A549 (cell line): ENCODE measurements around the gene RNF34. TPM values are rescaled to one million over a fixed set of nuclear protein-coding genes. Genes with fewer than 3 reads are reported as not detected.

Source experiments
- ATAC-seq, 2 experiments: fragments of 200-7000 bp in 1 of 2; fragments of >200 bp in 1 of 2; cut with Nextera tagmentation in 1 of 2; cut with Tn5 transposase in 1 of 2; 3 replicates each; pipeline versions ENCODE4 v1.8.0 to v1.9.1; 2018 to 2020; ENCODE audit warnings: mild to moderate bottlenecking in 1 of 2, moderate library complexity in 1 of 2
- CTCF ChIA-PET: fragments of 300-600 bp; sonication (Branson Sonifier 250); formaldehyde crosslinking; extraction: SDS; loops from one replicate; lab custom pipeline; 2021; ENCODE audit warnings: antibody characterized with exemption, inconsistent platforms; lab: Yijun Ruan, JAX
- POLR2A ChIA-PET: fragments of 350-600 bp; formaldehyde crosslinking; extraction: SDS; loops from one replicate; lab custom pipeline; 2021; ENCODE audit warnings: antibody characterized with exemption, inconsistent platforms; lab: Yijun Ruan, JAX
- DNase-seq, 2 experiments: peaks; one replicate each; pipeline versions ENCODE4 v3.0.0 to v3.0.0-alpha.2; 2011 to 2016; ENCODE audit warnings: low read depth in 1 of 2, low spot score in 1 of 2
- FAIRE-seq: peaks from 2 replicates; lab custom pipeline; 2011; peaks lifted over from hg19 to GRCh38; lab: Jason Lieb, UNC
- H3K27ac ChIP-seq, 2 experiments: fragments of >200 bp; sonication (Bioruptor Twin); formaldehyde crosslinking; 3 replicates each; pipeline ENCODE4 v1.5.1; 2016 to 2017
- H3K4me1 ChIP-seq: fragments of >200 bp; sonication (Bioruptor Twin); formaldehyde crosslinking; 3 replicates; pipeline ENCODE4 v1.6.1; 2016
- H3K4me2 ChIP-seq: fragments of >200 bp; sonication (Bioruptor Twin); formaldehyde crosslinking; 3 replicates; pipeline ENCODE4 v1.6.1; 2016
- H3K4me3 ChIP-seq: fragments of >200 bp; sonication (Bioruptor Twin); formaldehyde crosslinking; 3 replicates; pipeline ENCODE4 v1.5.1; 2016
- H3K9me3 ChIP-seq: fragments of >200 bp; sonication (Bioruptor Twin); formaldehyde crosslinking; 3 replicates; pipeline ENCODE4 v1.6.1; 2016
- BHLHE40 ChIP-seq: IDR thresholded peaks from 2 replicates; pipeline ENCODE4 v1.6.1; 2012; ENCODE audit warnings: low read depth, low read length, inconsistent platforms
- CBX2 ChIP-seq: fragments of 200-600 bp; sonication (generic); IDR thresholded peaks from 2 replicates; pipeline ENCODE4 v1.6.1; 2016; ENCODE audit warnings: low read depth, mild to moderate bottlenecking, borderline replicate concordance
- CHD4 ChIP-seq: fragments of 200-600 bp; sonication (generic); IDR thresholded peaks from 2 replicates; pipeline ENCODE4 v1.6.1; 2016; ENCODE audit warnings: antibody characterized with exemption, mild to moderate bottlenecking, borderline replicate concordance
- EHMT2 ChIP-seq: fragments of 200-600 bp; sonication (generic); IDR thresholded peaks from 2 replicates; pipeline ENCODE4 v1.6.1; 2016; ENCODE audit warnings: antibody characterized with exemption, low read depth, mild to moderate bottlenecking, moderate library complexity
- ESRRA ChIP-seq: fragments of 150-350 bp; IDR thresholded peaks from 2 replicates; pipeline ENCODE4 v1.6.1; 2014; ENCODE audit warnings: mild to moderate bottlenecking, low read length, borderline replicate concordance
- FOSB ChIP-seq: fragments of 250-450 bp; sonication (Bioruptor Pico); IDR thresholded peaks from 2 replicates; pipeline ENCODE4 v1.5.0; 2020; ENCODE audit warnings: mild to moderate bottlenecking, moderate library complexity
- FOSL2 ChIP-seq, 2 experiments: fragments of 450-650 bp in 1 of 2; fragments of >200 bp in 1 of 2; sonication (Bioruptor Twin) in 1 of 2; formaldehyde crosslinking; IDR thresholded peaks; 2 replicates each; pipeline versions ENCODE4 v1.5.0 to v1.6.1; 2016 to 2020; ENCODE audit warnings: mild to moderate bottlenecking in 1 of 2, moderate library complexity in 1 of 2
- GATA3 ChIP-seq: IDR thresholded peaks from 2 replicates; pipeline ENCODE4 v1.6.1; 2012; ENCODE audit warnings: borderline replicate concordance
- HEYL ChIP-seq: fragments of 250-450 bp; sonication (Bioruptor Pico); IDR thresholded peaks from 2 replicates; pipeline ENCODE4 v1.8.0; 2021; ENCODE audit warnings: mild to moderate bottlenecking, moderate library complexity
- HOXA7 ChIP-seq: fragments of 250-450 bp; sonication (Bioruptor Pico); IDR thresholded peaks from 2 replicates; pipeline ENCODE4 v1.5.0; 2020; ENCODE audit warnings: mild to moderate bottlenecking, moderate library complexity
- HOXB13 ChIP-seq: fragments of 250-450 bp; sonication (Bioruptor Pico); IDR thresholded peaks from 2 replicates; pipeline ENCODE4 v1.5.0; 2020; ENCODE audit warnings: low read depth, mild to moderate bottlenecking, moderate library complexity
- HOXB5 ChIP-seq: fragments of 250-450 bp; sonication (Bioruptor Pico); IDR thresholded peaks from 2 replicates; pipeline ENCODE4 v1.5.0; 2020; ENCODE audit warnings: mild to moderate bottlenecking, moderate library complexity
- KDM5A ChIP-seq: fragments of 200-600 bp; sonication (generic); IDR thresholded peaks from 2 replicates; pipeline ENCODE4 v1.6.1; 2016; ENCODE audit warnings: antibody characterized with exemption, mild to moderate bottlenecking
- MAFK ChIP-seq: fragments of 450-650 bp; IDR thresholded peaks from 2 replicates; pipeline ENCODE4 v1.6.1; 2014; ENCODE audit not compliant: partially characterized antibody
- MYC ChIP-seq: IDR thresholded peaks from 2 replicates; pipeline ENCODE4 v1.6.1; 2012; ENCODE audit warnings: mild to moderate bottlenecking, inconsistent platforms, low read length, improper control_type of control experiment, borderline replicate concordance
- NFE2L2 ChIP-seq: fragments of 150-350 bp; conservative IDR thresholded peaks from 2 replicates; pipeline ENCODE4 v1.6.1; 2014; ENCODE audit warnings: low read length
- NR3C1 ChIP-seq: fragments of >200 bp; sonication (Bioruptor Twin); formaldehyde crosslinking; IDR thresholded peaks from 3 replicates; pipeline ENCODE4 v1.6.1; 2017
- PBX3 ChIP-seq: IDR thresholded peaks from 2 replicates; pipeline ENCODE4 v1.6.1; 2012
- POLR2A ChIP-seq: IDR thresholded peaks from 2 replicates; pipeline ENCODE4 v1.6.1; 2012; ENCODE audit warnings: mild to moderate bottlenecking, low read length
- RAD21 ChIP-seq, 2 experiments: fragments of >200 bp in 1 of 2; sonication (Bioruptor Twin) in 1 of 2; formaldehyde crosslinking in 1 of 2; IDR thresholded peaks in 1 of 2; conservative IDR thresholded peaks in 1 of 2; 2 replicates in 1 of 2; 3 replicates in 1 of 2; pipeline ENCODE4 v1.6.1; 2012 to 2018; ENCODE audit warnings: inconsistent platforms in 1 of 2
- RARB ChIP-seq: fragments of 250-450 bp; sonication (Bioruptor Pico); IDR thresholded peaks from 2 replicates; pipeline ENCODE4 v1.8.0; 2021; ENCODE audit warnings: mild to moderate bottlenecking, moderate library complexity
- REST ChIP-seq: fragments of 200-600 bp; sonication (generic); IDR thresholded peaks from 2 replicates; pipeline ENCODE4 v1.6.1; 2016; ENCODE audit warnings: antibody characterized with exemption, mild to moderate bottlenecking, moderate library complexity
- SMC3 ChIP-seq: fragments of >200 bp; sonication (Bioruptor Twin); formaldehyde crosslinking; IDR thresholded peaks from 3 replicates; pipeline ENCODE4 v1.6.1; 2018; ENCODE audit warnings: inconsistent platforms
- SREBF2 ChIP-seq: fragments of 450-650 bp; IDR thresholded peaks from 2 replicates; pipeline ENCODE4 v1.6.1; 2014; ENCODE audit warnings: mild to moderate bottlenecking, moderate library complexity
- ZFP36 ChIP-seq: fragments of 450-650 bp; IDR thresholded peaks from 2 replicates; pipeline ENCODE4 v1.6.1; 2014; ENCODE audit warnings: borderline replicate concordance; ENCODE audit not compliant: partially characterized antibody
- WGBS: methylation state at CpG from one replicate; pipeline ENCODE4 v1.1.6; 2017; ENCODE audit errors: missing lambda C conversion rate; 5-methylcytosine and 5-hydroxymethylcytosine counted together
- polyA plus RNA-seq, 4 experiments: library from polyadenylated mRNA; depleted of rRNA in 3 of 4; stranded (reverse); fragments of >200 nt; fragmentation: RNase III in 1 of 4; extraction: RNeasy Plus Mini Kit Qiagen cat#74134 plus additional on column Dnase treatment in 1 of 4; gene quantifications; 2 replicates in 3 of 4; 3 replicates in 1 of 4; pipeline ENCODE4 v1.2.3, GENCODE V29; 2011 to 2017
- TF ChIP-seq, protein P1 (sequence below): fragments of >200 bp; sonication (Bioruptor Twin); formaldehyde crosslinking; IDR thresholded peaks from 3 replicates; pipeline ENCODE4 v1.6.1; 2016
- TF ChIP-seq, protein P2 (sequence below): fragments of >200 bp; sonication (Bioruptor Twin); formaldehyde crosslinking; IDR thresholded peaks from 2 replicates; pipeline ENCODE4 v1.6.1; 2016
- TF ChIP-seq, protein P3 (sequence below): fragments of 450-650 bp; IDR thresholded peaks from 2 replicates; pipeline ENCODE4 v1.6.1; 2014; ENCODE audit warnings: antibody characterized with exemption

The RNF34 gene
- polyA plus RNA-seq, 2 of the 4 experiments (the other 2 are of a cell fraction) = 44.5 to 59.4 TPM

GRCh38 chr12:121444842-121445202 lies 44.9 kb downstream of the RNF34 start:
- DNase-seq = no peak
- Histone ChIP-seq H3K9me3 (no peaks in the 10 kb centered on the region), H3K27ac (no peak overlapping the region), H3K4me2 (no peak overlapping the region), H3K4me1 (peaks cover 4% of the 10 kb centered on the region; the same call in 1 of the 3 replicates), H3K4me3 (no peak overlapping the region)
- TF ChIP-seq MYC = no peak
- TF ChIP-seq RARB (CRISPR knock-in tag) = no peak
- no peak for TF ChIP-seq FOSB (CRISPR knock-in tag)
- no peak for TF ChIP-seq GATA3
- TF ChIP-seq BHLHE40 = no peak
- no peak for TF ChIP-seq HOXB5 (CRISPR knock-in tag)
- no peak for TF ChIP-seq FOSL2 (IDR thresholded peaks at IDR 0.05)
- no peak for TF ChIP-seq FOSL2 (CRISPR knock-in tag; IDR thresholded peaks at IDR 0.05)
- no peak for TF ChIP-seq KDM5A
- TF ChIP-seq NR3C1 = no peak
- no peak for TF ChIP-seq NFE2L2
- no peak for TF ChIP-seq HOXA7 (CRISPR knock-in tag)
- ATAC-seq = no peak
- ChIA-PET POLR2A (no interaction called here), CTCF (interaction anchor here (0.6 to 8.8 kb wide), 12 partner anchors 9 to 1387 kb away, joined by 3 to 117 read pairs (median 10); no protein-coding TSS in a partner anchor)
- 94% methylated on average over 3 of the region's 4 CpGs for WGBS
- FAIRE-seq = no peak

GRCh38 chr12:121446750-121447149 lies 46.8 kb downstream of the RNF34 start:
- H3K9me3 ChIP-seq = no peaks in the 10 kb centered on the region
- ATAC-seq = no peak
- ChIA-PET POLR2A (no interaction called here), CTCF (interaction anchor here (0.7 to 8.8 kb wide), 6 partner anchors 9 to 385 kb away, joined by 3 to 117 read pairs (median 3); no protein-coding TSS in a partner anchor)
- WGBS = 81% methylated on average over 3 of the region's 3 CpGs
- TF ChIP-seq, protein P1, sequence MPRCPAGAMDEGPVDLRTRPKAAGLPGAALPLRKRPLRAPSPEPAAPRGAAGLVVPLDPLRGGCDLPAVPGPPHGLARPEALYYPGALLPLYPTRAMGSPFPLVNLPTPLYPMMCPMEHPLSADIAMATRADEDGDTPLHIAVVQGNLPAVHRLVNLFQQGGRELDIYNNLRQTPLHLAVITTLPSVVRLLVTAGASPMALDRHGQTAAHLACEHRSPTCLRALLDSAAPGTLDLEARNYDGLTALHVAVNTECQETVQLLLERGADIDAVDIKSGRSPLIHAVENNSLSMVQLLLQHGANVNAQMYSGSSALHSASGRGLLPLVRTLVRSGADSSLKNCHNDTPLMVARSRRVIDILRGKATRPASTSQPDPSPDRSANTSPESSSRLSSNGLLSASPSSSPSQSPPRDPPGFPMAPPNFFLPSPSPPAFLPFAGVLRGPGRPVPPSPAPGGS = no peak
- no peak for TF ChIP-seq POLR2A
- no peak for TF ChIP-seq SMC3
- no peak for TF ChIP-seq CBX2
- no peak for TF ChIP-seq HEYL
- TF ChIP-seq ESRRA = no peak
- H3K4me1 ChIP-seq = peaks cover 4% of the 10 kb centered on the region; the same call in 1 of the 3 replicates
- no peak overlapping the region for H3K4me2 ChIP-seq
- no peak for DNase-seq
- H3K27ac ChIP-seq = no peak overlapping the region
- H3K4me3 ChIP-seq = no peak overlapping the region
- no peak for FAIRE-seq

GRCh38 chr12:121448771-121449315 lies 48.9 kb downstream of the RNF34 start:
- Histone ChIP-seq H3K9me3 (no peaks in the 10 kb centered on the region), H3K27ac (no peak overlapping the region), H3K4me3 (no peak overlapping the region), H3K4me2 (no peak overlapping the region), H3K4me1 (no peaks in the 10 kb centered on the region; the same call in 2 of the 3 replicates)
- DNase-seq (no peak), FAIRE-seq (no peak), ATAC-seq (no peak)
- TF ChIP-seq ESRRA = no peak
- TF ChIP-seq ZFP36 = no peak
- no peak for TF ChIP-seq HOXB5 (CRISPR knock-in tag)
- TF ChIP-seq, protein P2, sequence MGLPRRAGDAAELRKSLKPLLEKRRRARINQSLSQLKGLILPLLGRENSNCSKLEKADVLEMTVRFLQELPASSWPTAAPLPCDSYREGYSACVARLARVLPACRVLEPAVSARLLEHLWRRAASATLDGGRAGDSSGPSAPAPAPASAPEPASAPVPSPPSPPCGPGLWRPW = no peak
- TF ChIP-seq, protein P3, sequence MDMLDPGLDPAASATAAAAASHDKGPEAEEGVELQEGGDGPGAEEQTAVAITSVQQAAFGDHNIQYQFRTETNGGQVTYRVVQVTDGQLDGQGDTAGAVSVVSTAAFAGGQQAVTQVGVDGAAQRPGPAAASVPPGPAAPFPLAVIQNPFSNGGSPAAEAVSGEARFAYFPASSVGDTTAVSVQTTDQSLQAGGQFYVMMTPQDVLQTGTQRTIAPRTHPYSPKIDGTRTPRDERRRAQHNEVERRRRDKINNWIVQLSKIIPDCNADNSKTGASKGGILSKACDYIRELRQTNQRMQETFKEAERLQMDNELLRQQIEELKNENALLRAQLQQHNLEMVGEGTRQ = no peak
- TF ChIP-seq MAFK = no peak
- no peak for TF ChIP-seq HOXB13
- TF ChIP-seq PBX3 = no peak
- no peak for TF ChIP-seq SREBF2
- TF ChIP-seq EHMT2 = no peak
- TF ChIP-seq CBX2 = no peak
- no peak for TF ChIP-seq CHD4
- no peak for TF ChIP-seq REST
- no peak for TF ChIP-seq NR3C1
- no peak for TF ChIP-seq RAD21 (conservative IDR thresholded peaks at IDR 0.05 in 1 of 2, IDR thresholded peaks at IDR 0.05 in 1 of 2)
- 90% methylated on average over 15 of the region's 16 CpGs for WGBS
- ChIA-PET CTCF (interaction anchor here (0.7 to 1.5 kb wide), 2 partner anchors 7 to 13 kb away, joined by 3 read pairs; no protein-coding TSS in a partner anchor), POLR2A (no interaction called here)
